RKO (cell line): ENCODE measurements around the gene DHRS4L2.

Experiments
- DNase-seq: peaks from one replicate; pipeline ENCODE4 v3.0.0-alpha.2; 2016; ENCODE audit warnings: low spot score

Gene DHRS4L2

GRCh38 chr14:24054646-24055045, 65.9 kb downstream of the DHRS4L2 start:
- DNase-seq: no peak
